CD4-positive, alpha-beta T cell (primary cell): ENCODE measurements around the gene FTCDNL1. TPM values are rescaled to one million over a fixed set of nuclear protein-coding genes. Genes with fewer than 3 reads are reported as not detected.

Experiments
- ATAC-seq: fragments of 200-7000 bp; cut with Tn5 transposase; one replicate; pipeline ENCODE4 v1.10.0; 2022; ENCODE audit warnings: mild to moderate bottlenecking; ENCODE audit not compliant: poor library complexity
- CTCF ChIA-PET: fragments of 350-600 bp; sonication (Branson Sonifier 250); formaldehyde crosslinking; loops from one replicate; lab custom pipeline; 2021; ENCODE audit warnings: antibody characterized with exemption, inconsistent platforms; lab: Charles Lee
- POLR2A ChIA-PET: fragments of 350-600 bp; sonication (Branson Sonifier 250); formaldehyde crosslinking; loops from one replicate; lab custom pipeline; 2021; ENCODE audit warnings: antibody characterized with exemption, inconsistent platforms; lab: Charles Lee
- DNase-seq, 14 experiments: peaks; one replicate each; pipeline ENCODE4 v3.0.0-alpha.2; 2013 to 2020; ENCODE audit warnings: mixed read lengths in 2 of 14
- H3K27ac ChIP-seq, 2 donors: one replicate each; pipeline versions ENCODE4 v1.5.1 to v1.7.0; 2013; ENCODE audit warnings: low read length in 2 of 2, low read depth in 1 of 2, mild to moderate bottlenecking in 1 of 2
- H3K27me3 ChIP-seq, 2 experiments: 1 replicate in 1 of 2; 2 replicates in 1 of 2; pipeline versions ENCODE4 v1.6.1 to v1.7.0; 2013; ENCODE audit warnings: low read length in 2 of 2, control low read depth in 1 of 2, mild to moderate bottlenecking in 1 of 2, moderate library complexity in 1 of 2; ENCODE audit not compliant: insufficient read depth in 2 of 2, control insufficient read depth in 1 of 2
- H3K36me3 ChIP-seq: one replicate; pipeline ENCODE4 v1.6.1; 2013; ENCODE audit warnings: low read length, control low read depth; ENCODE audit not compliant: insufficient read depth
- H3K4me1 ChIP-seq: one replicate; pipeline ENCODE4 v1.6.1; 2013; ENCODE audit warnings: low read length, control low read depth; ENCODE audit not compliant: insufficient read depth
- H3K4me3 ChIP-seq: one replicate; pipeline ENCODE4 v1.5.1; 2013; ENCODE audit warnings: mild to moderate bottlenecking, low read length, moderate library complexity
- H3K9me3 ChIP-seq, 2 experiments: 1 replicate in 1 of 2; 2 replicates in 1 of 2; pipeline versions ENCODE4 v1.6.1 to v1.7.0; 2013; ENCODE audit warnings: low read length in 2 of 2, mild to moderate bottlenecking in 2 of 2, control low read depth in 1 of 2, moderate library complexity in 1 of 2; ENCODE audit not compliant: control insufficient read depth in 1 of 2, insufficient read depth in 1 of 2
- H3K27ac Mint-ChIP-seq: one replicate; pipeline ENCODE4 v1.8.0; 2020; ENCODE audit warnings: mixed read lengths
- H3K27me3 Mint-ChIP-seq: one replicate; pipeline ENCODE4 v1.8.0; 2021; ENCODE audit warnings: mixed read lengths
- H3K36me3 Mint-ChIP-seq: one replicate; pipeline ENCODE4 v1.8.0; 2021; ENCODE audit warnings: low read depth, mixed read lengths
- H3K4me1 Mint-ChIP-seq: one replicate; pipeline ENCODE4 v1.8.0; 2021; ENCODE audit warnings: low read depth, mixed read lengths
- H3K4me3 Mint-ChIP-seq: one replicate; pipeline ENCODE4 v1.8.0; 2020; ENCODE audit warnings: mild to moderate bottlenecking, mixed read lengths
- H3K9me3 Mint-ChIP-seq: one replicate; pipeline ENCODE4 v1.8.0; 2020; ENCODE audit warnings: mixed read lengths
- intact Hi-C, 2 experiments: fragments of 100-400 bp; cut with DNase I in 1 of 2; cut with micrococcal nuclease in 1 of 2; formaldehyde crosslinking; loops; one replicate each; pipeline versions ENCODE4 v1.15.1 to v1.9.0; 2023 to 2025; cut with DNase I, micrococcal nuclease
- total RNA-seq, 174 experiments: library from RNA in 2 of 174; stranded (reverse) in 2 of 174; gene quantifications; one replicate each; pipeline ENCODE4 v1.2.3 and lab custom pipeline; 2021 to 2026
- TF ChIP-seq, protein P1 (sequence below): fragments of 200-600 bp; IDR thresholded peaks from one replicate; pipeline ENCODE4 v1.8.0; 2022; ENCODE audit warnings: antibody characterized with exemption, mild to moderate bottlenecking

Gene FTCDNL1
- total RNA-seq, 2 experiments from 2014 or later, result 0.78 to 1.3 TPM

DNA sequence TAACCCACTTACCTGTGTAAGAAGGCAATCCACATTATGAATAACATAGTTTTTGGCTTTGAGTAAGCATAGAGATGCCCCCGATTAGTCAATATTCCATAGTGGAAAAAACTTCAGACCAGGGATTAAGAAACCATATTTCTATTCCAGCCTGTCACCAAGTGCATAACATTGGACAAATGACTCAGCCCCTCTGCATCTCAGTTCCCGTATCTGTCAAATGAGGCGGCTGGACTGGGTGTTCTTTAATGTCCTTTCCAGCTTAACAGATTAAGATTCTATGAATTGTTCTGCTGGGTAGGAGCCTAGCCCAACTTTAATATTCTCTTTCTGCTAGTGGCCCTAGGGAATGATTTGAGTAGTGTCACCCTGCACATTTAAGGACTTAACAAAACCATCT is 11.8 kb upstream of the FTCDNL1 start:
- ATAC-seq (no peak), DNase-seq (no peak)
- intact Hi-C loops, result loop anchor here (5.0 to 10.0 kb wide), 3 partner anchors 158 to 1550 kb away; no protein-coding TSS in a partner anchor
- peaks cover 29% of the 10 kb centered on the region for H3K27me3 Mint-ChIP-seq
- H3K4me1 ChIP-seq, result no peaks in the 10 kb centered on the region
- no peak overlapping the region for H3K27ac Mint-ChIP-seq
- H3K4me1 Mint-ChIP-seq, result no peaks in the 10 kb centered on the region
- H3K36me3 Mint-ChIP-seq, result no peaks in the 10 kb centered on the region
- TF ChIP-seq, protein P1, sequence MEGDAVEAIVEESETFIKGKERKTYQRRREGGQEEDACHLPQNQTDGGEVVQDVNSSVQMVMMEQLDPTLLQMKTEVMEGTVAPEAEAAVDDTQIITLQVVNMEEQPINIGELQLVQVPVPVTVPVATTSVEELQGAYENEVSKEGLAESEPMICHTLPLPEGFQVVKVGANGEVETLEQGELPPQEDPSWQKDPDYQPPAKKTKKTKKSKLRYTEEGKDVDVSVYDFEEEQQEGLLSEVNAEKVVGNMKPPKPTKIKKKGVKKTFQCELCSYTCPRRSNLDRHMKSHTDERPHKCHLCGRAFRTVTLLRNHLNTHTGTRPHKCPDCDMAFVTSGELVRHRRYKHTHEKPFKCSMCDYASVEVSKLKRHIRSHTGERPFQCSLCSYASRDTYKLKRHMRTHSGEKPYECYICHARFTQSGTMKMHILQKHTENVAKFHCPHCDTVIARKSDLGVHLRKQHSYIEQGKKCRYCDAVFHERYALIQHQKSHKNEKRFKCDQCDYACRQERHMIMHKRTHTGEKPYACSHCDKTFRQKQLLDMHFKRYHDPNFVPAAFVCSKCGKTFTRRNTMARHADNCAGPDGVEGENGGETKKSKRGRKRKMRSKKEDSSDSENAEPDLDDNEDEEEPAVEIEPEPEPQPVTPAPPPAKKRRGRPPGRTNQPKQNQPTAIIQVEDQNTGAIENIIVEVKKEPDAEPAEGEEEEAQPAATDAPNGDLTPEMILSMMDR, result no peak
- no peaks in the 10 kb centered on the region for H3K9me3 Mint-ChIP-seq
- no peak overlapping the region for H3K27ac ChIP-seq
- H3K4me3 ChIP-seq, result no peak overlapping the region
- ChIA-PET CTCF (interaction anchor here (0.6 to 2.3 kb wide), 2 partner anchors 13 to 185 kb away, joined by 4 to 5 read pairs; partner anchors contain the start of gene FTCDNL1), POLR2A (no interaction called here)
- peaks cover 0 to 7% of the 10 kb centered on the region in 2 experiments for H3K27me3 ChIP-seq
- H3K36me3 ChIP-seq, result no peaks in the 10 kb centered on the region
- no peaks in the 10 kb centered on the region for H3K9me3 ChIP-seq
- H3K4me3 Mint-ChIP-seq, result no peak overlapping the region

DNA sequence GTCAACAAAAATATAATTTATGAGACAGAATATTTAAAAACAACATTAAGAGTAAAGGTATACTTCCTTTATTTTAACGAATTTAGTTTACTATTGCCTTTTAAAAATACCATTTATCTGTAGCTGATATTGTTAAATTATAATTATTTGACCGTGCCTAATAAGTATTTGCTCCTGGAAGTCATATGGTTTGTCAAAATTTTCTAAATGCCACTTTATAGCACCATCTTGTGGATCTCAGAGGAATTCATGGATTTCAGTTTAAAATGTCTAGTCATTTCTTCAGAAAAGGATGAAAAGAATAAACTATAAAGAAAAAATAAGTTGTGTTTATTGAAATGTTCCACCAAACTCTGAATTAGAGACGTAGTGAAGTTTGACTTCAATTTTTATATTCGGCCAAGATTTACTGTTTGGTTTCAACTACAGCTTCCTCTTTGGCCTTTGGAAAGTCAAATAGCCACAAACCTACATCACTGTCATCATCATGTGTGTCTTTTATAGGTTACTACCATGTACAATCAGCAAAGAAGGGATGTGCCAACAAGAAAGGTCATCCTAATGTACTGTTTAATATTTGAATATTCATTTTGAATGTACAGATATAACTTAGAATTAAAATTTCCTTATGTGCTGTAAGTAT is 10.3 kb upstream of the FTCDNL1 start:
- no peaks in the 10 kb centered on the region for H3K4me1 ChIP-seq
- H3K27ac ChIP-seq, result no peak overlapping the region
- no peaks in the 10 kb centered on the region for H3K36me3 Mint-ChIP-seq
- DNase-seq (peak in 3 of 14 experiments; percentile 13 to 24 (median 22)), ATAC-seq (no peak)
- intact Hi-C loops, result loop anchor here (5.0 to 10.0 kb wide), 3 partner anchors 156 to 1549 kb away; no protein-coding TSS in a partner anchor
- H3K9me3 Mint-ChIP-seq, result no peaks in the 10 kb centered on the region
- TF ChIP-seq, protein P1, result peak; percentile 64
- H3K36me3 ChIP-seq, result no peaks in the 10 kb centered on the region
- peaks cover 36% of the 10 kb centered on the region for H3K27me3 Mint-ChIP-seq
- ChIA-PET CTCF (interaction anchor here (0.6 to 2.3 kb wide), 2 partner anchors 9 to 11 kb away, joined by 4 to 5 read pairs; partner anchors contain the start of gene FTCDNL1), POLR2A (interaction anchor here (0.6 kb wide), 1 partner anchor 153 kb away, joined by 3 read pairs; no protein-coding TSS in a partner anchor)
- peaks cover 0 to 7% of the 10 kb centered on the region in 2 experiments for H3K27me3 ChIP-seq
- H3K27ac Mint-ChIP-seq, result no peak overlapping the region
- no peak overlapping the region for H3K4me3 ChIP-seq
- no peaks in the 10 kb centered on the region for H3K4me1 Mint-ChIP-seq
- no peaks in the 10 kb centered on the region for H3K9me3 ChIP-seq
- H3K4me3 Mint-ChIP-seq, result no peak overlapping the region

DNA sequence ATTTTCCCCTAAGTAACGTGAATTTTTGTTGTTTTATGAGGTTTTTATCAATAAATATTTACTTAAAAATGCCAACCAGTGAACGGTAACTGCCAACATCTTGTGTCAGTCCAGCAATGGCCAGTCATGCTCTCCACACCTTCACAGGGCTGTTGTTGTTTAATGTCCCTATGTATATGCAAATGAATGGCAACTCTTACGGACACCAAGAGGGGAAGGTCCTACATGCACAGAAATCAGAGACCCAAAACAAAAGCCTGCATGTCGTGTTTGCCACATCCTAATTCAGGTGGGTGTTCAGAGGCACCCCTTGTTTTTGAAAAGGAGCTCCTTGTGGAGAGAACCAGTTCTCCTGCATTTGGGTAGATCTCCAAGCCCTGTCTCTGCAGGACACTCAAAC is 4.8 kb upstream of the FTCDNL1 start:
- Histone ChIP-seq H3K4me1 (peaks cover 4% of the 10 kb centered on the region), H3K27ac (no peak overlapping the region), H3K4me3 (no peak overlapping the region), H3K9me3 (no peaks in the 10 kb centered on the region), H3K36me3 (no peaks in the 10 kb centered on the region), H3K27me3 (peaks cover 0 to 3% of the 10 kb centered on the region in 2 experiments)
- Mint-ChIP-seq H3K9me3 (no peaks in the 10 kb centered on the region), H3K27ac (no peak overlapping the region), H3K4me1 (peaks cover 6% of the 10 kb centered on the region), H3K4me3 (no peak overlapping the region), H3K36me3 (no peaks in the 10 kb centered on the region), H3K27me3 (peaks cover 15% of the 10 kb centered on the region)
- POLR2A ChIA-PET, result no interaction called here
- intact Hi-C loops, result no loop called here
- CTCF ChIA-PET, result no interaction called here
- DNase-seq (no peak), ATAC-seq (no peak)
- TF ChIP-seq, protein P1, result no peak
